ENCODE measurements around the gene SMU1. TPM values are rescaled to one million over a fixed set of nuclear protein-coding genes. Genes with fewer than 3 reads are reported as not detected.

SMU1 gene
- total RNA-seq, 1 donor from 2014 or later, result 24.3 TPM

- peak; percentile 92 to 98 for DNase-seq (ENCODE audit: low spot score in 2 of 2, unreplicated experiment in 2 of 2)
- Mint-ChIP-seq H3K27ac (peak within 1 kb of the TSS; percentile 99), H3K27me3 (ENCODE audit: low read depth) (no peaks in the 10 kb centered on the region), H3K4me1 (peaks cover 54% of the 10 kb centered on the region), H3K36me3 (peaks cover 18% of the 10 kb centered on the region), H3K4me3 (peak within 1 kb of the TSS; percentile 98), H3K9me3 (no peaks in the 10 kb centered on the region)
- no peak for TF ChIP-seq CTCF (IDR thresholded peaks at IDR 0.05; ENCODE audit: unreplicated experiment)
Measured at GRCh38 chr9:33024966-33025571, 51.4 kb downstream of the SMU1 start, which contains the start of gene DNAJA1. Gene DNAJA1 (plus strand): TSS chr9:33025273. CDS start chr9:33026485, 1,212 bp downstream.

DNA sequence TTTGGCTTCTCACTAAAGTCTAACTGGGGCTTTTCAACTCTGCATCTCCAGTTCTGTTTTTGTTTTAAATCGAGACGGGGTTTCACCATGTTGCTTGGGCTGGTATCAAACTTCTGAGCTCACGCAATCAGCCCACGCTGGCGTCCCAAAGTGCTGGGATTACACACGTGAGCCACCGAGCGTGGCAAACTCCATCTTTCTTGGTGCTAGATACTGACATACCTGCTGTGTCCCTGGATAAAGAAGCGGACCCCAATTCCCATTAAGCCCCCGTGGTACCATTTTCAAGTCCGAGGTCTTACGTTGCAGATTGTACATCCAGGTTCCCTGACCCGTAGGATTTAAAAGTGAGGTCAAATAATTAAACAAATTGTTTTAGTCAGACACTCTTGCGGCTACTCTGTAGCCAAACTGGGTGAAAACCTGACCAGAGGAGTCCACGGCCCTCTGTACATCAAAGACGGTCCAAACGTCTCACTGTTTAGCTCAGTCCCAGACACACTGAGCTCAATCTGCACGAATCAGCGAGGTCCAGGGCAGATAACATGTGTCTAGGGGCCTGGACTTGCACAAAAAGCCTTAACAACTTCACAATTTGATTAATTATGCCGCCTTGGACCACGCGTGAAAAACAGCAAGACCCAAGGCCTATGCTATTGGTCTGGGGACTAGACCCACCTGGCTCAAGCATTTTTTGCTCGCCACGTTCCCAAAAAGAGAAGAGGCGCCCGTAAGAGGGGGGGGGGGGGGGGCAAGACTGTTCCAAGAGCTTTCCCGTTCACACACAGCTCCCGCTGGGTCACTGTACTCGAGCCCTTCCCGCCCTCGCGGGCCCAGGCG is 52.1 kb downstream of the SMU1 start:
- H3K27me3 Mint-ChIP-seq (ENCODE audit: low read depth), result no peaks in the 10 kb centered on the region
- H3K4me3 Mint-ChIP-seq, result peak overlapping the region; percentile 98
- no peaks in the 10 kb centered on the region for H3K9me3 Mint-ChIP-seq
- H3K27ac Mint-ChIP-seq, result peak overlapping the region; percentile 99
- DNase-seq (ENCODE audit: low spot score in 2 of 2, unreplicated experiment in 2 of 2), result no peak
- TF ChIP-seq CTCF (IDR thresholded peaks at IDR 0.05; ENCODE audit: unreplicated experiment), result no peak
- H3K36me3 Mint-ChIP-seq, result peaks cover 15% of the 10 kb centered on the region
- peaks cover 48% of the 10 kb centered on the region for H3K4me1 Mint-ChIP-seq

DNA sequence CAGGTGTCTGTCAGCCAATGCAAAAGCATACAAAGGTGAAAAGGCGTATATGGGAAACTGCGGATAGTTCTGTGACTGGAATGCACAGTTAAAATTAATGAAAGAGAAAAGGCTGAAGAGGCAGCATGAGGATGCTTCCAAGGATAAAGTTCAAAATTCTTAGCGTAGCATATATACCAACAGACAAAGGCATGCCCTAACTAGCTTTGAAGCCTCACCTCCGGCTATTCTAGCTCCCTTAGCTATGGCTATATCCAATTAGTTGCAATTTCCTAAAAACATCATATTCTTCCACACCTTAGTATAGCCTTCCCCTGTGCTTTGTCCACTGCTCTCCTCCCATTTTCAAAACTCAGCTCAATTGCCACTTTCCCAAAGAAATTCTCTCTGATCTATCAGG is 52.8 kb downstream of the SMU1 start:
- Mint-ChIP-seq H3K27ac (peak overlapping the region; percentile 99), H3K27me3 (ENCODE audit: low read depth) (no peaks in the 10 kb centered on the region), H3K4me3 (peak overlapping the region; percentile 98), H3K9me3 (no peaks in the 10 kb centered on the region), H3K36me3 (peaks cover 15% of the 10 kb centered on the region), H3K4me1 (peaks cover 41% of the 10 kb centered on the region)
- TF ChIP-seq CTCF (IDR thresholded peaks at IDR 0.05; ENCODE audit: unreplicated experiment), result no peak
- no peak for DNase-seq (ENCODE audit: low spot score in 2 of 2, unreplicated experiment in 2 of 2)

DNA sequence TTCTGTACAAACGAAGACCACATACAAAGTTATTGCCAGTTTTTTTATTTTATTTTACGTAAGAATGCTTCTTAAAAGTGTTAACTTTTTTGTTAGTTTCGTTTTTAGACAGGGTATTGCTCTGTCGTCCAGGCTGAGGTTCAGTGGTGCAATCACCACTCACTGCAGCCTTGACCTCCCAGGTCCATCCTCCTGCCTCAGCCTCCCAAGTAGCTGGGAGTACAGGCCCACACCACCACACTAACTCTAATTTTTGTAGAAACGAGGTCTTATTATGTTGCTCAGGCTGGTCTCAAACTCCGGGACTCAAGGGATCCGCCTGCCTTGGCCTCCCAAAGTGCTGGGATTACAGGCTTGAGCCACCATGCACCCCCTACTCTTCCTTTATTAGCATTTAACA is 53.7 kb downstream of the SMU1 start:
- H3K27me3 Mint-ChIP-seq (ENCODE audit: low read depth), result no peaks in the 10 kb centered on the region
- H3K27ac Mint-ChIP-seq, result peak overlapping the region; percentile 99
- peak overlapping the region; percentile 38 for H3K4me3 Mint-ChIP-seq
- no peaks in the 10 kb centered on the region for H3K9me3 Mint-ChIP-seq
- peaks cover 33% of the 10 kb centered on the region for H3K4me1 Mint-ChIP-seq
- DNase-seq (ENCODE audit: low spot score in 2 of 2, unreplicated experiment in 2 of 2), result no peak
- no peak for TF ChIP-seq CTCF (IDR thresholded peaks at IDR 0.05; ENCODE audit: unreplicated experiment)
- H3K36me3 Mint-ChIP-seq, result peaks cover 14% of the 10 kb centered on the region

- peak overlapping the region; percentile 61 for H3K27ac Mint-ChIP-seq
- no peaks in the 10 kb centered on the region for H3K27me3 Mint-ChIP-seq (ENCODE audit: low read depth)
- H3K36me3 Mint-ChIP-seq, result peaks cover 14% of the 10 kb centered on the region
- no peaks in the 10 kb centered on the region for H3K9me3 Mint-ChIP-seq
- H3K4me1 Mint-ChIP-seq, result peaks cover 33% of the 10 kb centered on the region
- no peak for DNase-seq (ENCODE audit: low spot score in 2 of 2, unreplicated experiment in 2 of 2)
- TF ChIP-seq CTCF (IDR thresholded peaks at IDR 0.05; ENCODE audit: unreplicated experiment), result no peak
- H3K4me3 Mint-ChIP-seq, result no peak overlapping the region
Measured at GRCh38 chr9:33022303-33022702, 54.2 kb downstream of the SMU1 start.

Data from mesothelial cell of epicardium (in vitro differentiated cells).